ENCODE data around the gene RALGAPA1.

RALGAPA1 gene

DNA sequence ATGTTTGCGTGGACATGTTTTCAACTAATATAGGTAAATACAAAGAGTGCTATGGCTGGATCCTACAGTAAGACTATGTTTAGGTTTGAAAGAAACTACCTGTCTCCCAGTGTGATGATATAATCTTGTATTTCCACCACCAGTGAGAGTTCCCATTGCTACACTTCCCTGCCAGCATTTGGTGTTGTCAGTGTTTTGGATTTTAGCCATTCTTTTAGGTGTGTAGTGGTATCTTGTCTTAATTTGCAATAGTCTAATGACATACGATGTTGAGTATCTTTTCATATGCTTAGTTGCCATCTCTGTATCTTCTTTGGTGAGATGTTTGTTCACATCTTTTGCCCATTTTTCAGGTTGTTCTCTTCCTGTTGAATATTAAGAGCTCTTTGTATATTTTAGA is 103.5 kb downstream of the RALGAPA1 start:
- Histone ChIP-seq H3K27me3 (replicated peaks; ENCODE audit: insufficient read depth, low read length) (no peaks in the 10 kb centered on the region), H3K9me2 (replicated peaks; ENCODE audit: insufficient read depth, low read length) (no peaks in the 10 kb centered on the region), H3K36me3 (replicated peaks; ENCODE audit: insufficient read depth, low read length) (no peaks in the 10 kb centered on the region), H3K4me3 (ENCODE audit: low read length) (no peak overlapping the region), H3K9me3 (replicated peaks; ENCODE audit: insufficient read depth, low read length) (no peaks in the 10 kb centered on the region), H4K20me1 (ENCODE audit: insufficient read depth, low read length) (no peaks in the 10 kb centered on the region), H3K9ac (ENCODE audit: low read length) (no peak overlapping the region), H3F3A (ENCODE audit: insufficient read depth, low read length) (no peaks in the 10 kb centered on the region), H3K4me2 (ENCODE audit: low read depth, low read length) (no peak overlapping the region), H3K27ac (ENCODE audit: low read length) (no peak overlapping the region), H3K4me1 (ENCODE audit: low read length) (no peaks in the 10 kb centered on the region), H3K79me2 (ENCODE audit: low read length) (no peaks in the 10 kb centered on the region), H2AFZ (ENCODE audit: low read length) (no peak overlapping the region)
- TF ChIP-seq EZH2 (optimal IDR thresholded peaks at IDR 0.05; ENCODE audit: low read depth, low read length) (no peak), EZH2phosphoT487 (IDR thresholded peaks at IDR 0.05; ENCODE audit: low read length) (no peak)
- TF ChIP-seq, protein P1, sequence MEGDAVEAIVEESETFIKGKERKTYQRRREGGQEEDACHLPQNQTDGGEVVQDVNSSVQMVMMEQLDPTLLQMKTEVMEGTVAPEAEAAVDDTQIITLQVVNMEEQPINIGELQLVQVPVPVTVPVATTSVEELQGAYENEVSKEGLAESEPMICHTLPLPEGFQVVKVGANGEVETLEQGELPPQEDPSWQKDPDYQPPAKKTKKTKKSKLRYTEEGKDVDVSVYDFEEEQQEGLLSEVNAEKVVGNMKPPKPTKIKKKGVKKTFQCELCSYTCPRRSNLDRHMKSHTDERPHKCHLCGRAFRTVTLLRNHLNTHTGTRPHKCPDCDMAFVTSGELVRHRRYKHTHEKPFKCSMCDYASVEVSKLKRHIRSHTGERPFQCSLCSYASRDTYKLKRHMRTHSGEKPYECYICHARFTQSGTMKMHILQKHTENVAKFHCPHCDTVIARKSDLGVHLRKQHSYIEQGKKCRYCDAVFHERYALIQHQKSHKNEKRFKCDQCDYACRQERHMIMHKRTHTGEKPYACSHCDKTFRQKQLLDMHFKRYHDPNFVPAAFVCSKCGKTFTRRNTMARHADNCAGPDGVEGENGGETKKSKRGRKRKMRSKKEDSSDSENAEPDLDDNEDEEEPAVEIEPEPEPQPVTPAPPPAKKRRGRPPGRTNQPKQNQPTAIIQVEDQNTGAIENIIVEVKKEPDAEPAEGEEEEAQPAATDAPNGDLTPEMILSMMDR (IDR thresholded peaks at IDR 0.05; ENCODE audit: low read length), result no peak
- DNase-seq, result no peak

GRCh38 chr14:35704793-35705493 is 104.2 kb downstream of the RALGAPA1 start:
- TF ChIP-seq EZH2phosphoT487 (IDR thresholded peaks at IDR 0.05; ENCODE audit: low read length) (no peak), EZH2 (optimal IDR thresholded peaks at IDR 0.05; ENCODE audit: low read depth, low read length) (no peak)
- TF ChIP-seq, protein P1 (IDR thresholded peaks at IDR 0.05; ENCODE audit: low read length), result no peak
- no peaks in the 10 kb centered on the region for H3K4me1 ChIP-seq (ENCODE audit: low read length)
- H3K36me3 ChIP-seq (replicated peaks; ENCODE audit: insufficient read depth, low read length), result no peaks in the 10 kb centered on the region
- no peak overlapping the region for H2AFZ ChIP-seq (ENCODE audit: low read length)
- H3F3A ChIP-seq (ENCODE audit: insufficient read depth, low read length), result no peaks in the 10 kb centered on the region
- DNase-seq, result no peak
- no peak overlapping the region for H3K4me3 ChIP-seq (ENCODE audit: low read length)
- H3K9me2 ChIP-seq (replicated peaks; ENCODE audit: insufficient read depth, low read length), result no peaks in the 10 kb centered on the region
- H3K27ac ChIP-seq (ENCODE audit: low read length), result no peak overlapping the region
- H3K27me3 ChIP-seq (replicated peaks; ENCODE audit: insufficient read depth, low read length), result no peaks in the 10 kb centered on the region
- H3K9ac ChIP-seq (ENCODE audit: low read length), result no peak overlapping the region
- H4K20me1 ChIP-seq (ENCODE audit: insufficient read depth, low read length), result no peaks in the 10 kb centered on the region
- H3K4me2 ChIP-seq (ENCODE audit: low read depth, low read length), result no peak overlapping the region
- no peaks in the 10 kb centered on the region for H3K79me2 ChIP-seq (ENCODE audit: low read length)
- H3K9me3 ChIP-seq (replicated peaks; ENCODE audit: insufficient read depth, low read length), result no peaks in the 10 kb centered on the region

DNA sequence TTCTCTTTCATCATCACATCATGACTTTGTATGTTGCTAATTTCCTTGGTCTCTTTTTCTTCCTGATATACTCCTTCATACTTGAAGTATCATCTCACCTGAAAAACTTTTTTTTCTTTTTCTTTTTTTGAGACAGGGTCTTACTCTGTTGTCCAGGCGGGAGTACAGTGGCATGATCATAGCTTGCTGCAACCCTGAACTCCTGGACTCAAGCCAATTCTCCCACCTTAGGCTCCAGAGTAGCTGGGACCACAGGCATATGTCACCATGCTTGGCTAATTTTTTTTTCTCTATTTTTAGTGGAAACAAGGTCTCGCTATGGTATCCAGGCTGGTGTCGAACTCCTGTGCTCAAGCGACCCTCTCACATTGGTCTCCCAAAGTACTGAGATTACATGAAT is 107.6 kb downstream of the RALGAPA1 start:
- H3K4me2 ChIP-seq (ENCODE audit: low read depth, low read length), result no peak overlapping the region
- TF ChIP-seq, protein P1 (IDR thresholded peaks at IDR 0.05; ENCODE audit: low read length), result no peak
- H3K36me3 ChIP-seq (replicated peaks; ENCODE audit: insufficient read depth, low read length), result no peaks in the 10 kb centered on the region
- no peaks in the 10 kb centered on the region for H3K4me1 ChIP-seq (ENCODE audit: low read length)
- no peaks in the 10 kb centered on the region for H3F3A ChIP-seq (ENCODE audit: insufficient read depth, low read length)
- no peak overlapping the region for H3K27ac ChIP-seq (ENCODE audit: low read length)
- no peaks in the 10 kb centered on the region for H3K9me2 ChIP-seq (replicated peaks; ENCODE audit: insufficient read depth, low read length)
- no peak for DNase-seq
- H2AFZ ChIP-seq (ENCODE audit: low read length), result no peak overlapping the region
- H4K20me1 ChIP-seq (ENCODE audit: insufficient read depth, low read length), result no peaks in the 10 kb centered on the region
- H3K9me3 ChIP-seq (replicated peaks; ENCODE audit: insufficient read depth, low read length), result no peaks in the 10 kb centered on the region
- no peak overlapping the region for H3K4me3 ChIP-seq (ENCODE audit: low read length)
- H3K9ac ChIP-seq (ENCODE audit: low read length), result no peak overlapping the region
- H3K27me3 ChIP-seq (replicated peaks; ENCODE audit: insufficient read depth, low read length), result no peaks in the 10 kb centered on the region
- no peaks in the 10 kb centered on the region for H3K79me2 ChIP-seq (ENCODE audit: low read length)

Measured in MM.1S (cell line).